Bronchial epithelial cell (primary cell): Measurements from ENCODE around the gene PTPRO. TPM values are rescaled to one million over a fixed set of nuclear protein-coding genes. Genes with fewer than 3 reads are reported as not detected.
"Not testable (repeated sequence)": the region's sequence is repeated elsewhere in the genome, so short reads cannot be mapped to it uniquely, and the experiment has no call there.

ENCODE experiments used
- DNase-seq: peaks from one replicate; pipeline ENCODE4 v3.0.0-alpha.2; 2010; ENCODE audit warnings: low read depth
- FAIRE-seq: peaks from 2 replicates; lab custom pipeline; 2011; peaks lifted over from hg19 to GRCh38; lab: Jason Lieb, UNC
- H3K27me3 ChIP-seq: 2 replicates; pipeline ENCODE4 v1.5.1; 2011; ENCODE audit warnings: low read length; ENCODE audit not compliant: control insufficient read depth, insufficient read depth
- H3K36me3 ChIP-seq: 2 replicates; pipeline ENCODE4 v1.5.1; 2011; ENCODE audit warnings: low read length; ENCODE audit not compliant: control insufficient read depth, insufficient read depth
- H3K4me3 ChIP-seq: 2 replicates; pipeline ENCODE4 v1.5.1; 2011; ENCODE audit warnings: mild to moderate bottlenecking, low read depth, low read length, control low read depth
- CTCF ChIP-seq: IDR thresholded peaks from 2 replicates; pipeline ENCODE4 v1.5.1; 2011; ENCODE audit warnings: mild to moderate bottlenecking, moderate library complexity, low read length, control low read depth, inconsistent platforms; ENCODE audit not compliant: insufficient read depth, severe bottlenecking
- total RNA-seq: library from RNA; depleted of rRNA; stranded (reverse); fragments of >200 nt; gene quantifications from 2 replicates; pipeline ENCODE4 v1.2.1, GENCODE V29; 2014

The PTPRO gene
- total RNA-seq, 1 donor from 2014 or later, result under 0.01 TPM

- no peak for TF ChIP-seq CTCF
- FAIRE-seq (no peak), DNase-seq (no peak)
- H3K4me3 ChIP-seq, result no peak overlapping the region
- no peaks in the 10 kb centered on the region for H3K27me3 ChIP-seq
- H3K36me3 ChIP-seq, result no peaks in the 10 kb centered on the region
These were observed 281.3 kb downstream of the PTPRO start for GRCh38 chr12:15603474-15604085.

GRCh38 chr12:15605881-15606590 lies 283.7 kb downstream of the PTPRO start:
- FAIRE-seq (no peak), DNase-seq (no peak)
- Histone ChIP-seq H3K36me3 (no peaks in the 10 kb centered on the region), H3K27me3 (no peaks in the 10 kb centered on the region), H3K4me3 (no peak overlapping the region)
- no peak for TF ChIP-seq CTCF

GRCh38 chr12:15608406-15608805 lies 286.1 kb downstream of the PTPRO start:
- H3K36me3 ChIP-seq, result no peaks in the 10 kb centered on the region
- H3K4me3 ChIP-seq, result no peak overlapping the region
- H3K27me3 ChIP-seq, result no peaks in the 10 kb centered on the region
- DNase-seq (no peak), FAIRE-seq (no peak)
- no peak for TF ChIP-seq CTCF

GRCh38 chr12:15608941-15609340 lies 286.6 kb downstream of the PTPRO start:
- H3K4me3 ChIP-seq, result no peak overlapping the region
- H3K27me3 ChIP-seq, result no peaks in the 10 kb centered on the region
- no peak for TF ChIP-seq CTCF
- H3K36me3 ChIP-seq, result no peaks in the 10 kb centered on the region
- FAIRE-seq (no peak), DNase-seq (no peak)

GRCh38 chr12:15613981-15614380 lies 291.7 kb downstream of the PTPRO start:
- no peak for FAIRE-seq

GRCh38 chr12:15616495-15616894 lies 294.2 kb downstream of the PTPRO start:
- H3K36me3 ChIP-seq, DNase-seq, H3K27me3 ChIP-seq, H3K4me3 ChIP-seq, FAIRE-seq: not testable (repeated sequence)

More at GRCh38 chr12:15613981-15614380, 291.7 kb downstream of the PTPRO start:
- no peak for TF ChIP-seq CTCF
- H3K4me3 ChIP-seq, result no peak overlapping the region
- no peaks in the 10 kb centered on the region for H3K36me3 ChIP-seq
- H3K27me3 ChIP-seq, result no peaks in the 10 kb centered on the region
- no peak for DNase-seq
